Stomach (tissue), 9 donors: Measurements from ENCODE around the gene FKBP3. TPM values are rescaled to one million over a fixed set of nuclear protein-coding genes. Genes with fewer than 3 reads are reported as not detected.
A peak's percentile ranks its signal among the peaks of the same experiment; 100 is the strongest.

ENCODE experiments used
- DNase-seq, 2 donors: peaks; one replicate each; pipeline versions ENCODE4 v3.0.0 to v3.0.0-alpha.2; 2013 to 2019
- H3K27ac ChIP-seq, 5 donors: fragments of 200-600 bp in 4 of 5; sonication (generic) in 4 of 5; one replicate each; pipeline ENCODE4 v1.5.1; 2013 to 2019; ENCODE audit warnings: mild to moderate bottlenecking in 1 of 5, moderate library complexity in 1 of 5
- H3K27me3 ChIP-seq, 3 donors: fragments of 200-600 bp; sonication (generic); one replicate each; pipeline ENCODE4 v1.5.1; 2017 to 2019; ENCODE audit warnings: mixed run types in 1 of 3
- H3K36me3 ChIP-seq, 4 donors: fragments of 200-600 bp; sonication (generic); 1 replicate in 3 of 4; 2 replicates in 1 of 4; pipeline ENCODE4 v1.5.1; 2016 to 2019
- H3K4me1 ChIP-seq, 4 donors: fragments of 200-600 bp; sonication (generic); one replicate each; pipeline ENCODE4 v1.5.1; 2016 to 2019
- H3K4me3 ChIP-seq, 4 donors: fragments of 200-600 bp; sonication (generic) in 3 of 4; one replicate each; pipeline ENCODE4 v1.5.1; 2016 to 2019; ENCODE audit warnings: mild to moderate bottlenecking in 1 of 4
- H3K9me3 ChIP-seq, 4 donors: fragments of 200-600 bp; sonication (generic); one replicate each; pipeline ENCODE4 v1.5.1; 2016 to 2019
- CTCF ChIP-seq, 7 experiments: fragments of 450-650 bp in 4 of 7; fragments of 200-600 bp in 3 of 7; sonication (generic) in 3 of 7; IDR thresholded peaks; one replicate each; pipeline ENCODE4 v1.5.1; 2016 to 2019; ENCODE audit warnings: antibody characterized with exemption in 7 of 7, control low read depth in 2 of 7, mild to moderate bottlenecking in 1 of 7
- EP300 ChIP-seq: sonication (generic); formaldehyde crosslinking; IDR thresholded peaks from one replicate; pipeline ENCODE4 v1.6.1; 2017; ENCODE audit warnings: antibody characterized with exemption
- POLR2A ChIP-seq, 4 donors: fragments of 450-650 bp; IDR thresholded peaks; one replicate each; pipeline ENCODE4 v1.6.1; 2016; ENCODE audit warnings: antibody characterized with exemption in 4 of 4, control low read depth in 2 of 4, mild to moderate bottlenecking in 1 of 4, moderate library complexity in 1 of 4
- POLR2AphosphoS5 ChIP-seq, 3 donors: sonication (generic); formaldehyde crosslinking; IDR thresholded peaks; one replicate each; pipeline ENCODE4 v1.6.1; 2016; ENCODE audit warnings: antibody characterized with exemption in 3 of 3
- WGBS, 5 donors: extraction: QIAGEN DNeasy Blood & Tissue Kit in 3 of 5; methylation state at CpG; one replicate each; pipeline versions ENCODE4 v1.1.5 to v1.1.7; 2013 to 2018; 5-methylcytosine and 5-hydroxymethylcytosine counted together
- intact Hi-C: fragments of 100-400 bp; cut with DNase I; formaldehyde crosslinking; loops from one replicate; pipeline ENCODE4 v1.15.1; 2023; ENCODE audit warnings: low total_unique reads
- polyA plus RNA-seq, 3 donors: library from polyadenylated mRNA; stranded (reverse); fragments of 200-250 nt; gene quantifications; one replicate each; pipeline ENCODE4 v1.2.3, GENCODE V29; 2013
- total RNA-seq, 5 donors: library from RNA; depleted of rRNA; stranded (reverse); fragments of >200 nt; gene quantifications; one replicate each; pipeline versions ENCODE4 v1.1.0 to v1.2.3, GENCODE V29; 2014 to 2016
- donor health status: healthy with polysubstance abuse.
- donor health status: Bipolar disorder and iron deficiency.
- donor health status: healthy.

FKBP3 gene
- total and polyA plus RNA-seq, 8 donors = 0.58 to 81.3 (median 42.6) TPM

GRCh38 chr14:45136399-45136798 is 2.1 kb upstream of the FKBP3 start:
- DNase-seq = no peak
- Histone ChIP-seq H3K9me3 (no peaks in the 10 kb centered on the region), H3K4me3 (peak overlapping the region; percentile 59 to 86 (median 80)), H3K27ac (peak overlapping the region in 4 of 5 donors; percentile 68 to 90 (median 76)), H3K4me1 (peaks cover 19 to 54% (median 34%) of the 10 kb centered on the region in 4 donors), H3K27me3 (no peaks in the 10 kb centered on the region), H3K36me3 (no peaks in the 10 kb centered on the region)
- WGBS, 5 donors = 1 to 2% (median 2%) methylated on average over 7 of the region's 7 CpGs
- TF ChIP-seq EP300 (no peak), POLR2AphosphoS5 (IDR thresholded peaks at IDR 0.05) (no peak), POLR2A (IDR thresholded peaks at IDR 0.05) (no peak), CTCF (IDR thresholded peaks at IDR 0.05) (no peak)
- intact Hi-C loops = loop anchor here (10.0 kb wide), 1 partner anchor 128 kb away; no protein-coding TSS in a partner anchor

- DNase-seq = peak; percentile 96 to 98
- H3K4me3 ChIP-seq = peak within 1 kb of the TSS; percentile 59 to 86 (median 80)
- no peaks in the 10 kb centered on the region for H3K27me3 ChIP-seq
- WGBS, 5 donors = 0 to 1% (median 0%) methylated on average over 42 to 48 of the region's 48 CpGs
- TF ChIP-seq POLR2AphosphoS5 (IDR thresholded peaks at IDR 0.05) (peak; percentile 53 to 89 (median 68)), POLR2A (IDR thresholded peaks at IDR 0.05) (no peak)
- peaks cover 19 to 59% (median 34%) of the 10 kb centered on the region in 4 donors for H3K4me1 ChIP-seq
- H3K36me3 ChIP-seq = no peaks in the 10 kb centered on the region
- peak within 1 kb of the TSS; percentile 74 to 91 (median 85) for H3K27ac ChIP-seq
- intact Hi-C loops = loop anchor here (10.0 kb wide), 1 partner anchor 129 kb away; no protein-coding TSS in a partner anchor
- no peaks in the 10 kb centered on the region for H3K9me3 ChIP-seq
These were observed 1.5 kb upstream of the FKBP3 start, which contains the start of gene FANCM for GRCh38 chr14:45135659-45136395. Gene FANCM (plus strand): TSS chr14:45135930. CDS start chr14:45136032, 102 bp downstream.

- peak in 1 of 2 donors; percentile 57 for DNase-seq
- H3K4me3 ChIP-seq = peak overlapping the region; percentile 59 to 86 (median 80)
- peak overlapping the region; percentile 20 to 91 (median 85) for H3K27ac ChIP-seq
- no peaks in the 10 kb centered on the region for H3K36me3 ChIP-seq
- 0 to 2% (median 1%) methylated on average over 7 of the region's 7 CpGs for WGBS, 5 donors
- TF ChIP-seq POLR2AphosphoS5 (IDR thresholded peaks at IDR 0.05) (no peak), EP300 (no peak), CTCF (IDR thresholded peaks at IDR 0.05) (no peak), POLR2A (IDR thresholded peaks at IDR 0.05) (no peak)
- H3K4me1 ChIP-seq = peaks cover 19 to 65% (median 34%) of the 10 kb centered on the region in 4 donors
- H3K9me3 ChIP-seq = no peaks in the 10 kb centered on the region
- H3K27me3 ChIP-seq = no peaks in the 10 kb centered on the region
- intact Hi-C loops = loop anchor here (10.0 kb wide), 1 partner anchor 130 kb away; no protein-coding TSS in a partner anchor
These were observed 875 bp upstream of the FKBP3 start for GRCh38 chr14:45135156-45135555.

GRCh38 chr14:45133683-45134050 is 614 bp downstream of the FKBP3 start:
- TF ChIP-seq EP300 (no peak), POLR2AphosphoS5 (IDR thresholded peaks at IDR 0.05) (no peak), CTCF (IDR thresholded peaks at IDR 0.05) (no peak), POLR2A (IDR thresholded peaks at IDR 0.05) (no peak)
- DNase-seq = no peak
- no peaks in the 10 kb centered on the region for H3K9me3 ChIP-seq
- intact Hi-C loops = loop anchor here (10.0 kb wide), 1 partner anchor 131 kb away; no protein-coding TSS in a partner anchor
- peaks cover 19 to 72% (median 37%) of the 10 kb centered on the region in 4 donors for H3K4me1 ChIP-seq
- no peaks in the 10 kb centered on the region for H3K27me3 ChIP-seq
- H3K4me3 ChIP-seq = peak overlapping the region; percentile 59 to 86 (median 80)
- WGBS, 5 donors = 0 to 1% (median 1%) methylated on average over 9 of the region's 9 CpGs
- H3K27ac ChIP-seq = peak overlapping the region; percentile 78 to 91 (median 85)
- peaks cover 0 to 10% (median 8%) of the 10 kb centered on the region in 4 donors for H3K36me3 ChIP-seq
